Neutrophil (primary cell): ENCODE results near the gene CHMP4A.

Experiments used
- H3K27ac ChIP-seq: fragments of 200-600 bp; sonication (generic); 2 replicates; pipeline ENCODE4 v1.5.1; 2016; ENCODE audit warnings: mild to moderate bottlenecking, moderate library complexity
- H3K27me3 ChIP-seq: fragments of 200-600 bp; sonication (generic); 2 replicates; pipeline ENCODE4 v1.6.0; 2016; ENCODE audit warnings: mild to moderate bottlenecking
- H3K36me3 ChIP-seq: fragments of 200-600 bp; sonication (generic); 2 replicates; pipeline ENCODE4 v1.5.1; 2017
- H3K4me1 ChIP-seq, 2 experiments: fragments of 200-600 bp in 1 of 2; sonication (generic) in 1 of 2; 1 replicate in 1 of 2; 2 replicates in 1 of 2; pipeline versions ENCODE4 v1.5.1 to v1.6.1; 2013 to 2016; ENCODE audit warnings: low read depth in 1 of 2, low read length in 1 of 2, mild to moderate bottlenecking in 1 of 2, moderate library complexity in 1 of 2; ENCODE audit not compliant: control insufficient read depth in 1 of 2, insufficient read depth in 1 of 2
- H3K4me3 ChIP-seq, 2 experiments: fragments of 200-600 bp in 1 of 2; sonication (generic) in 1 of 2; 1 replicate in 1 of 2; 2 replicates in 1 of 2; pipeline ENCODE4 v1.5.1; 2013 to 2016; ENCODE audit warnings: low read depth in 1 of 2, low read length in 1 of 2, mild to moderate bottlenecking in 1 of 2, moderate library complexity in 1 of 2
- H3K9me3 ChIP-seq: fragments of 200-600 bp; sonication (generic); 2 replicates; pipeline ENCODE4 v1.5.1; 2016
- CTCF ChIP-seq: fragments of 200-600 bp; sonication (generic); IDR thresholded peaks from 2 replicates; pipeline ENCODE4 v1.5.1; 2016; ENCODE audit warnings: antibody characterized with exemption

The CHMP4A gene

GRCh38 chr14:24260026-24260779, 46.9 kb upstream of the CHMP4A start:
- no peaks in the 10 kb centered on the region for H3K4me1 ChIP-seq
- no peak overlapping the region for H3K27ac ChIP-seq
- no peaks in the 10 kb centered on the region for H3K9me3 ChIP-seq
- H3K4me3 ChIP-seq: no peak overlapping the region
- no peaks in the 10 kb centered on the region for H3K27me3 ChIP-seq
- no peak for TF ChIP-seq CTCF
- H3K36me3 ChIP-seq: peaks cover 31% of the 10 kb centered on the region

GRCh38 chr14:24259282-24260025, 46.2 kb upstream of the CHMP4A start:
- Histone ChIP-seq H3K4me3 (no peak overlapping the region), H3K36me3 (peaks cover 36% of the 10 kb centered on the region), H3K27me3 (no peaks in the 10 kb centered on the region), H3K9me3 (no peaks in the 10 kb centered on the region), H3K4me1 (no peaks in the 10 kb centered on the region), H3K27ac (no peak overlapping the region)
- TF ChIP-seq CTCF: no peak

- Histone ChIP-seq H3K27me3 (no peaks in the 10 kb centered on the region), H3K4me3 (no peak overlapping the region), H3K9me3 (no peaks in the 10 kb centered on the region), H3K27ac (no peak overlapping the region), H3K4me1 (no peaks in the 10 kb centered on the region), H3K36me3 (peaks cover 40% of the 10 kb centered on the region)
- no peak for TF ChIP-seq CTCF
Measured at GRCh38 chr14:24258548-24259265, 45.4 kb upstream of the CHMP4A start.

GRCh38 chr14:24258119-24258518, 44.8 kb upstream of the CHMP4A start:
- no peak for TF ChIP-seq CTCF
- no peaks in the 10 kb centered on the region for H3K4me1 ChIP-seq
- H3K4me3 ChIP-seq: no peak overlapping the region
- no peaks in the 10 kb centered on the region for H3K9me3 ChIP-seq
- peaks cover 46% of the 10 kb centered on the region for H3K36me3 ChIP-seq
- no peak overlapping the region for H3K27ac ChIP-seq
- H3K27me3 ChIP-seq: no peaks in the 10 kb centered on the region

- no peak overlapping the region for H3K27ac ChIP-seq
- peaks cover 54% of the 10 kb centered on the region for H3K36me3 ChIP-seq
- TF ChIP-seq CTCF: no peak
- no peaks in the 10 kb centered on the region for H3K4me1 ChIP-seq
- H3K9me3 ChIP-seq: no peaks in the 10 kb centered on the region
- H3K27me3 ChIP-seq: no peaks in the 10 kb centered on the region
- no peak overlapping the region for H3K4me3 ChIP-seq
Measured at GRCh38 chr14:24256960-24257359, 43.7 kb upstream of the CHMP4A start.
